Measurements from ENCODE around the gene HPSE2. TPM values are rescaled to one million over a fixed set of nuclear protein-coding genes. Genes with fewer than 3 reads are reported as not detected.

The HPSE2 gene
- total and polyA plus RNA-seq, 8 donors, result 0.58 to 15.8 (median 2.0) TPM

DNA sequence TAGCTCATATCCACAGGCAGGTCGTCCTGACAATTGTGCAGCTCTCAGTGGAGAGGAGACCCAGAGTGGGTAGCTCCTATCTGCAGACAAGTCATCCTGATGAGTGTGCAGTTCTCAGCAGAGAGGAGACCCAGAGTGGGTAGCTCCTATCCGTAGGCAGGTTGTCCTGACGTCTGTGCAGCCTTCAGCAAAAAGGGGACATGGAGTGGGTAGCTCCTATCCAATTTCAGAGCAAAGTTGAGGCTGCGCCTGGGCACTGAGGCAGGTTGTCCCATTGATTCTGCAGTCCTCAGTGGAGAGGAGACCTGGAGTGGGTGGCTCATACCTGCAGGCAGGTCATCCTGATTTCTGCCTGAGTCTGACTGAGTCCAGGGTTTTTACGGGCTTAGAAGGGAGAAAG, 111.8 kb downstream of the HPSE2 start:
- peaks cover 0 to 3% (median 0%) of the 10 kb centered on the region in 3 donors for H3K27me3 ChIP-seq
- WGBS, 5 donors, result 51 to 91% (median 83%) methylated on average over 3 to 5 of the region's 5 CpGs
- DNase-seq, result no peak
- H3K36me3 ChIP-seq, result no peaks in the 10 kb centered on the region
- intact Hi-C loops (cut with DNase I; ENCODE audit: low total_unique reads), result no loop called here
- no peak overlapping the region for H3K4me3 ChIP-seq
- no peak overlapping the region for H3K27ac ChIP-seq
- peaks cover 0 to 17% (median 7%) of the 10 kb centered on the region in 4 donors for H3K9me3 ChIP-seq
- no peak for TF ChIP-seq POLR2AphosphoS5 (IDR thresholded peaks at IDR 0.05)
- TF ChIP-seq, protein P1, sequence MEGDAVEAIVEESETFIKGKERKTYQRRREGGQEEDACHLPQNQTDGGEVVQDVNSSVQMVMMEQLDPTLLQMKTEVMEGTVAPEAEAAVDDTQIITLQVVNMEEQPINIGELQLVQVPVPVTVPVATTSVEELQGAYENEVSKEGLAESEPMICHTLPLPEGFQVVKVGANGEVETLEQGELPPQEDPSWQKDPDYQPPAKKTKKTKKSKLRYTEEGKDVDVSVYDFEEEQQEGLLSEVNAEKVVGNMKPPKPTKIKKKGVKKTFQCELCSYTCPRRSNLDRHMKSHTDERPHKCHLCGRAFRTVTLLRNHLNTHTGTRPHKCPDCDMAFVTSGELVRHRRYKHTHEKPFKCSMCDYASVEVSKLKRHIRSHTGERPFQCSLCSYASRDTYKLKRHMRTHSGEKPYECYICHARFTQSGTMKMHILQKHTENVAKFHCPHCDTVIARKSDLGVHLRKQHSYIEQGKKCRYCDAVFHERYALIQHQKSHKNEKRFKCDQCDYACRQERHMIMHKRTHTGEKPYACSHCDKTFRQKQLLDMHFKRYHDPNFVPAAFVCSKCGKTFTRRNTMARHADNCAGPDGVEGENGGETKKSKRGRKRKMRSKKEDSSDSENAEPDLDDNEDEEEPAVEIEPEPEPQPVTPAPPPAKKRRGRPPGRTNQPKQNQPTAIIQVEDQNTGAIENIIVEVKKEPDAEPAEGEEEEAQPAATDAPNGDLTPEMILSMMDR (IDR thresholded peaks at IDR 0.05), result no peak
- TF ChIP-seq EP300 (IDR thresholded peaks at IDR 0.05), result no peak
- no peak for TF ChIP-seq POLR2A (IDR thresholded peaks at IDR 0.05)
- H3K4me1 ChIP-seq, result no peaks in the 10 kb centered on the region

DNA sequence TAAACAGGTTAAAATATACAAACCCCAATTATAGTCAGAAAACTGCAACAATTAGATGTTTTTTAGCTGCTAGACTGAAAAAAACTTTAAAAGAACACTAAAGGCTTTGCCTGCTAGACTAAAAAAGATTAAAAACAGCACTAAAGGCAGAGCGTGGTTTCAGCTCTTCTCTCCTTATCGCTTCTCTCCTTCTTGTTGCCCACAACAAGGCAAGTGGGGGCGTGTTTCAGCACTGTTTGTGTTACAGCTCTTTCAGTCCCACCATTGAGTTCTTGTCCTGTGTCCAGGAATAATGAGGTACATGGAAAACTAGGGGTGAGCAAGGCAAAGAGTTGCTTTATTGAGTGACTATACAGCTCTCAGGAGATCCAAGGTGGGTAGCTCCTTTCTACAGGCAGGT, 112.3 kb downstream of the HPSE2 start:
- no peak for TF ChIP-seq POLR2AphosphoS5 (IDR thresholded peaks at IDR 0.05)

DNA sequence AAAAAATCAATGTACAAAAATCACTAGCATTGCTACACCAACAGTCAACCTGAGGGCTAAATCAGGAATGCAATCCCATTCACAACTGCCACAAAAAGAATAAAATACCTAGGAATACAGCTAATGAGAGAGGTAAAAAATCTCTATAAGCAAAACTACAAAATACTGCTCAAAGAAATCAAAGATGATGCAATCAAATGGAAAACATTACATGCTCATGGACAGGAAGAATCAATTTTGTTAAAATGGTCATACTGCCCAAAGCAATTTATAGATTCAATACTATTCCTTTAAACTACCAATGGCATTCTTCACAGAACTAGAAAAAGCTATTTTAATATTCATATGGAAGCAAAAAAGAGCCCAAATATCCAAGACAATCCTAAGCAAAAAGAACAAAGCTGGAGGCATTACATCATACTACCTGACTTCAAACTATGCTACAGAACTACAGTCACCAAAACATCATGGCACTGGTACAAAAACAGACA, 116.3 kb downstream of the HPSE2 start:
- Histone ChIP-seq H3K4me3 (no peak overlapping the region), H3K27me3 (no peaks in the 10 kb centered on the region), H3K36me3 (no peaks in the 10 kb centered on the region), H3K27ac (no peak overlapping the region), H3K9me3 (peaks cover 0 to 11% (median 0%) of the 10 kb centered on the region in 4 donors), H3K4me1 (no peaks in the 10 kb centered on the region)
- DNase-seq, result no peak
- intact Hi-C loops (cut with DNase I; ENCODE audit: low total_unique reads), result no loop called here
- TF ChIP-seq POLR2A (IDR thresholded peaks at IDR 0.05) (no peak), EP300 (IDR thresholded peaks at IDR 0.05) (no peak), POLR2AphosphoS5 (IDR thresholded peaks at IDR 0.05) (no peak)
- TF ChIP-seq, protein P1 (IDR thresholded peaks at IDR 0.05), result no peak

More for the DNA sequence above, 112.3 kb downstream of the HPSE2 start:
- intact Hi-C loops (cut with DNase I; ENCODE audit: low total_unique reads), result no loop called here
- Histone ChIP-seq H3K27me3 (peaks cover 0 to 3% (median 0%) of the 10 kb centered on the region in 3 donors), H3K4me3 (no peak overlapping the region), H3K4me1 (no peaks in the 10 kb centered on the region), H3K9me3 (peaks cover 0 to 17% (median 6%) of the 10 kb centered on the region in 4 donors), H3K27ac (no peak overlapping the region), H3K36me3 (no peaks in the 10 kb centered on the region)
- 73 to 84% (median 77%) methylated on average over 3 of the region's 3 CpGs for WGBS, 5 donors
- no peak for DNase-seq

DNA sequence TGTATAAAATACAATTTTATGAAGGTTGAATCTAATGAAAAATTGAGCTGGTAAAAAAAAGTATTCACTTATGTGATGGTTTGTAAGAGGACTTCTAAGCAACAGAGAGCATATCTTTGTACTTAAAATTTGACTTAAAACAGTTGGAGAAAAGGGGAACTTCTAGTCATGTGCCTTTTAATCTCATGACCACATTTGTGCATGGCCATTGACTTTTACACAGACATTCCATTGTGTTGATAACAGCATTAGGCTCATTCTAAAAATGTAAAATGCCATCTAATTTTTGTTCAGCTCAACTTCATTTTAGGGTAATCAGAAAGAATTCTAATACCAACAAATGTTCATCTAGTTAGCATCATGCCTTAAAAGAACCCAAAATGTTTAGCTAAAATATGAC, 119.9 kb downstream of the HPSE2 start:
- no peak overlapping the region for H3K4me3 ChIP-seq
- intact Hi-C loops (cut with DNase I; ENCODE audit: low total_unique reads), result no loop called here
- no peak overlapping the region for H3K27ac ChIP-seq
- H3K9me3 ChIP-seq, result peaks cover 0 to 6% (median 0%) of the 10 kb centered on the region in 4 donors
- TF ChIP-seq, protein P1 (IDR thresholded peaks at IDR 0.05), result no peak
- TF ChIP-seq POLR2A (IDR thresholded peaks at IDR 0.05), result no peak
- no peak for TF ChIP-seq EP300 (IDR thresholded peaks at IDR 0.05)
- no peak for TF ChIP-seq POLR2AphosphoS5 (IDR thresholded peaks at IDR 0.05)
- no peaks in the 10 kb centered on the region for H3K27me3 ChIP-seq
- no peak for DNase-seq
- H3K36me3 ChIP-seq, result no peaks in the 10 kb centered on the region
- no peaks in the 10 kb centered on the region for H3K4me1 ChIP-seq

DNA sequence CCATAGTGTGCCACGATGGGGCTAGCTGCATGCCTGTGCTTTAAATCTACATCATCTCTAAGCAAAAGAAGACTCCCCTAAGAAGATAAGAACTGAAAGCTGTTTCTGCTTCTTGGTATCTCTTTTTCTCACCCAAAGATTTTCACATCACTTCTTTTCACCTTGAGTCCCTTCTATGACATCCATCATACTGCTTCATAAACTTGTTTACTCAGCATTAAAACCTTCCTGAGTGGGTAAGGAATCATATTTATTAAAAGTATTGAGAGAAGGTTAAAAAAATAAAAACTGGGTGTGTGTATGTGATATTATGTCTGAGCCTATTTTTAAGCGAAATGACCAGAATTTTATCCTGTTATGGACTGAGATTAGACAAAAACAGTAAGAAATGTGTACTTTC, 150.3 kb downstream of the HPSE2 start:
- intact Hi-C loops (cut with DNase I; ENCODE audit: low total_unique reads), result no loop called here
- no peak overlapping the region for H3K27ac ChIP-seq
- DNase-seq, result no peak
- no peaks in the 10 kb centered on the region for H3K27me3 ChIP-seq
- H3K36me3 ChIP-seq, result no peaks in the 10 kb centered on the region
- no peaks in the 10 kb centered on the region for H3K4me1 ChIP-seq
- WGBS, 5 donors, result 72 to 88% (median 83%) methylated on average over 2 of the region's 2 CpGs
- no peaks in the 10 kb centered on the region for H3K9me3 ChIP-seq
- TF ChIP-seq, protein P1 (IDR thresholded peaks at IDR 0.05), result no peak
- TF ChIP-seq POLR2AphosphoS5 (IDR thresholded peaks at IDR 0.05), result no peak
- no peak for TF ChIP-seq POLR2A (IDR thresholded peaks at IDR 0.05)
- TF ChIP-seq EP300 (IDR thresholded peaks at IDR 0.05), result no peak
- H3K4me3 ChIP-seq, result no peak overlapping the region
